SK-N-SH treated with all-trans-retinoic acid at 6 μM for 48 hours (cell line): ENCODE data around the gene ALB.

Experiments
- ARNTL ChIP-seq: fragments of 450-650 bp; formaldehyde crosslinking; IDR thresholded peaks from 2 replicates; pipeline ENCODE4 v1.5.0; 2020; ENCODE audit warnings: low read depth, mild to moderate bottlenecking, moderate library complexity, borderline replicate concordance
- CSDC2 ChIP-seq: fragments of 250-450 bp; sonication (Bioruptor Pico); IDR thresholded peaks from 2 replicates; pipeline ENCODE4 v1.5.0; 2020; ENCODE audit warnings: mild to moderate bottlenecking, moderate library complexity
- CSRNP3 ChIP-seq: fragments of 250-450 bp; sonication (Bioruptor Pico); IDR thresholded peaks from 2 replicates; pipeline ENCODE4 v1.5.1; 2021; ENCODE audit warnings: mild to moderate bottlenecking, moderate library complexity
- ESRRG ChIP-seq: fragments of 250-450 bp; sonication (Bioruptor Pico); IDR thresholded peaks from 2 replicates; pipeline ENCODE4 v1.6.1; 2021; ENCODE audit warnings: mild to moderate bottlenecking
- ISL1 ChIP-seq: fragments of 250-450 bp; sonication (Bioruptor Pico); IDR thresholded peaks from 2 replicates; pipeline ENCODE4 v2.1.2; 2022; ENCODE audit warnings: mild to moderate bottlenecking, moderate library complexity
- OSR1 ChIP-seq: fragments of 250-450 bp; sonication (Bioruptor Pico); IDR thresholded peaks from 2 replicates; pipeline ENCODE4 v1.8.0; 2022; ENCODE audit warnings: moderate library complexity, mild to moderate bottlenecking, inconsistent platforms
- PATZ1 ChIP-seq: fragments of 250-450 bp; sonication (Bioruptor Pico); IDR thresholded peaks from 2 replicates; pipeline ENCODE4 v1.8.0; 2020; ENCODE audit warnings: mild to moderate bottlenecking, moderate library complexity, borderline replicate concordance
- RARB ChIP-seq: fragments of 250-450 bp; sonication (Bioruptor Pico); IDR thresholded peaks from 2 replicates; pipeline ENCODE4 v1.8.0; 2021; ENCODE audit warnings: mild to moderate bottlenecking, moderate library complexity
- TOX ChIP-seq: fragments of 250-450 bp; sonication (Bioruptor Pico); IDR thresholded peaks from 2 replicates; pipeline ENCODE4 v1.8.0; 2021; ENCODE audit warnings: mild to moderate bottlenecking, moderate library complexity, borderline replicate concordance
- ZC3H10 ChIP-seq: fragments of 250-450 bp; sonication (Bioruptor Pico); IDR thresholded peaks from 2 replicates; pipeline ENCODE4 v1.5.1; 2021; ENCODE audit warnings: mild to moderate bottlenecking, moderate library complexity
- ZFP3 ChIP-seq: fragments of 250-450 bp; sonication (Bioruptor Pico); IDR thresholded peaks from 2 replicates; pipeline ENCODE4 v1.5.0; 2020; ENCODE audit warnings: mild to moderate bottlenecking, moderate library complexity
- ZFP30 ChIP-seq: fragments of 450-650 bp; formaldehyde crosslinking; IDR thresholded peaks from 2 replicates; pipeline ENCODE4 v1.5.0; 2022; ENCODE audit warnings: mild to moderate bottlenecking, moderate library complexity
- ZNF70 ChIP-seq: fragments of 450-650 bp; formaldehyde crosslinking; IDR thresholded peaks from 2 replicates; pipeline ENCODE4 v1.5.0; 2020; ENCODE audit warnings: mild to moderate bottlenecking, moderate library complexity
- ZNF8 ChIP-seq: fragments of 450-650 bp; formaldehyde crosslinking; IDR thresholded peaks from 2 replicates; pipeline ENCODE4 v1.5.0; 2020; ENCODE audit warnings: mild to moderate bottlenecking, moderate library complexity

GRCh38 chr4:73458184-73459047 lies 54.3 kb downstream of the ALB start:
- TF ChIP-seq ZFP30 (CRISPR knock-in tag): no peak
- TF ChIP-seq RARB (CRISPR knock-in tag): no peak
- TF ChIP-seq PATZ1 (CRISPR knock-in tag): no peak
- no peak for TF ChIP-seq CSDC2 (CRISPR knock-in tag)
- TF ChIP-seq ZFP3 (CRISPR knock-in tag): no peak
- no peak for TF ChIP-seq ZNF8 (CRISPR knock-in tag)
- no peak for TF ChIP-seq TOX
- no peak for TF ChIP-seq ARNTL
- TF ChIP-seq ESRRG (CRISPR knock-in tag): no peak
- no peak for TF ChIP-seq OSR1 (CRISPR knock-in tag)
- TF ChIP-seq ZNF70 (CRISPR knock-in tag): no peak
- TF ChIP-seq CSRNP3: no peak
- TF ChIP-seq ISL1 (CRISPR knock-in tag): no peak
- no peak for TF ChIP-seq ZC3H10
